Smooth muscle cell (in vitro differentiated cells): ENCODE measurements around the gene PADI2. TPM values are rescaled to one million over a fixed set of nuclear protein-coding genes. Genes with fewer than 3 reads are reported as not detected.

Experiments used
- DNase-seq: peaks from one replicate; lab custom pipeline; 2025; ENCODE audit not compliant: unreplicated experiment; lab: John Stamatoyannopoulos, UW
- H2AFZ ChIP-seq: fragments of 200-600 bp; sonication (generic); 2 replicates; pipeline ENCODE4 v1.6.0; 2016; ENCODE audit warnings: antibody characterized with exemption, low read depth, mild to moderate bottlenecking
- H3F3A ChIP-seq: fragments of 200-600 bp; sonication (generic); 2 replicates; pipeline ENCODE4 v1.6.0; 2017; ENCODE audit warnings: antibody characterized with exemption, low read depth
- H3K27ac ChIP-seq: fragments of 200-600 bp; sonication (generic); 2 replicates; pipeline ENCODE4 v1.5.1; 2016; ENCODE audit warnings: low read depth, mild to moderate bottlenecking
- H3K27me3 ChIP-seq: fragments of 200-600 bp; sonication (generic); 2 replicates; pipeline ENCODE4 v1.6.1; 2016; ENCODE audit warnings: low read depth, mild to moderate bottlenecking
- H3K36me3 ChIP-seq: fragments of 200-600 bp; sonication (generic); 2 replicates; pipeline ENCODE4 v1.5.1; 2016; ENCODE audit warnings: low read depth
- H3K4me1 ChIP-seq: fragments of 200-600 bp; sonication (generic); 2 replicates; pipeline ENCODE4 v1.5.1; 2016; ENCODE audit warnings: low read depth
- H3K4me2 ChIP-seq: fragments of 200-600 bp; sonication (generic); 2 replicates; pipeline ENCODE4 v1.6.0; 2016; ENCODE audit warnings: mild to moderate bottlenecking
- H3K4me3 ChIP-seq: fragments of 200-600 bp; sonication (generic); 2 replicates; pipeline ENCODE4 v1.5.1; 2016; ENCODE audit warnings: mild to moderate bottlenecking
- H3K79me2 ChIP-seq: fragments of 200-600 bp; sonication (generic); 2 replicates; pipeline ENCODE4 v1.6.0; 2016; ENCODE audit warnings: low read depth, mild to moderate bottlenecking
- H3K9ac ChIP-seq: fragments of 200-600 bp; sonication (generic); 2 replicates; pipeline ENCODE4 v1.6.0; 2016; ENCODE audit warnings: low read depth
- H3K9me3 ChIP-seq: fragments of 200-600 bp; sonication (generic); replicated peaks from 2 replicates; pipeline ENCODE4 v1.5.1; 2016; ENCODE audit warnings: low read depth
- H4K20me1 ChIP-seq: fragments of 200-600 bp; sonication (generic); 2 replicates; pipeline ENCODE4 v1.6.0; 2016; ENCODE audit warnings: low read depth
- WGBS: methylation state at CpG from one replicate; pipeline ENCODE4 v1.1.7; 2016; ENCODE audit warnings: low lambda C conversion rate; 5-methylcytosine and 5-hydroxymethylcytosine counted together
- polyA plus RNA-seq: library from polyadenylated mRNA; unstranded; fragments of >200 nt; fragmentation: Nextera tagmentation; extraction: Ambion mirVana; gene quantifications from 2 replicates; pipeline ENCODE4 v1.2.1, GENCODE V29; 2016
- total RNA-seq: library from RNA; depleted of rRNA; stranded (reverse); fragments of >200 nt; gene quantifications from 2 replicates; pipeline ENCODE4 v1.2.3, GENCODE V29; 2014
- TF ChIP-seq, protein P1 (sequence below): fragments of 200-600 bp; sonication (generic); IDR thresholded peaks from 2 replicates; pipeline ENCODE4 v1.5.1; 2017; ENCODE audit warnings: borderline replicate concordance, mild to moderate bottlenecking, antibody characterized with exemption; ENCODE audit not compliant: insufficient read depth, poor library complexity, severe bottlenecking

PADI2 gene
- total and polyA plus RNA-seq, 2 experiments from 2014 or later: not detected

DNA sequence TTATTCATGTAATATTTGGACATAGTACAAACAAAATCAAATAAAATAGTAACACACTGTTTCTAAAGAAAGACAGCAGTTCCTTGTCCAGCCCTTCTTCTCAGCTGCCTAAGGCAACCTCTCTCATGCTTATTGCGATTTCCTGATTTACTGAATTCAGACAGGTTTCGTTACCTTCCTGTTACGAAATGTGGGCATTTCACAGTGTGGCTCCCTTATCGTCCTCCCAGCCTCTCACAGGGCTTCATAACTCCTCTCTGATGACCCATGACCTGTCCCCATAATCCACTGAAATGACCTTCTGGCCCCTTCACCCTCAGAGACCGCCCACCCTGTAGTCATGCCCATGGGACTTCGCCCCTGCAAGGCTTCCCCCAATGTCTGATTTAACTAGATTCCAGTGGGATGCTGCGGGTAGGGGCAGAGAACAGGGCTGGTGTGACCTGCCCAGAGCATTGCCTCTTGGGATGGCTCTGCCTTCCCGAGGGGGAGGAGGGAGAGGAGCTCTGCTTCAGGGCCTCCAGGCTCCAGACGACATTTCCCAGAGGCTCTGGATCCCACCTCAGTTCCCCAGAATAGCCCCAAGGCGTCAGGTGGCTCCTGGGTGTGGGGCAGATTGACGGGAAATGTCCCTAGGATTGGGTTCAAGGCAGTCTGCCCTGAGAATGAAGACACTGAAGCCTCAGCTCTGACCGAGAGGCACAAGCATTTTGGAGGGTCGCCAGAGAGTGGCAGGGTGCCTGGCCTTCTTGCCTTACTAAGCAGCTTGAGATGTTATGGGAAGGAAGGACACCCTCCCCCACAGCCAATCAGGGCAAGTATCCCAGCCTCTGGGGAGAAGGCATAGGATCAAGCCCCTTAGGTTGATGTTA is 20.6 kb downstream of the PADI2 start:
- H3K27ac ChIP-seq: no peak overlapping the region
- no peaks in the 10 kb centered on the region for H3K9me3 ChIP-seq
- no peak overlapping the region for H3K9ac ChIP-seq
- no peak for DNase-seq
- H3K36me3 ChIP-seq: no peaks in the 10 kb centered on the region
- no peak overlapping the region for H2AFZ ChIP-seq
- no peak overlapping the region for H3K4me3 ChIP-seq
- no peaks in the 10 kb centered on the region for H3F3A ChIP-seq
- WGBS: 80% methylated on average over 13 of the region's 13 CpGs
- no peaks in the 10 kb centered on the region for H3K27me3 ChIP-seq
- H3K79me2 ChIP-seq: no peaks in the 10 kb centered on the region
- H3K4me2 ChIP-seq: no peak overlapping the region
- no peaks in the 10 kb centered on the region for H3K4me1 ChIP-seq
- H4K20me1 ChIP-seq: no peaks in the 10 kb centered on the region
- TF ChIP-seq, protein P1, sequence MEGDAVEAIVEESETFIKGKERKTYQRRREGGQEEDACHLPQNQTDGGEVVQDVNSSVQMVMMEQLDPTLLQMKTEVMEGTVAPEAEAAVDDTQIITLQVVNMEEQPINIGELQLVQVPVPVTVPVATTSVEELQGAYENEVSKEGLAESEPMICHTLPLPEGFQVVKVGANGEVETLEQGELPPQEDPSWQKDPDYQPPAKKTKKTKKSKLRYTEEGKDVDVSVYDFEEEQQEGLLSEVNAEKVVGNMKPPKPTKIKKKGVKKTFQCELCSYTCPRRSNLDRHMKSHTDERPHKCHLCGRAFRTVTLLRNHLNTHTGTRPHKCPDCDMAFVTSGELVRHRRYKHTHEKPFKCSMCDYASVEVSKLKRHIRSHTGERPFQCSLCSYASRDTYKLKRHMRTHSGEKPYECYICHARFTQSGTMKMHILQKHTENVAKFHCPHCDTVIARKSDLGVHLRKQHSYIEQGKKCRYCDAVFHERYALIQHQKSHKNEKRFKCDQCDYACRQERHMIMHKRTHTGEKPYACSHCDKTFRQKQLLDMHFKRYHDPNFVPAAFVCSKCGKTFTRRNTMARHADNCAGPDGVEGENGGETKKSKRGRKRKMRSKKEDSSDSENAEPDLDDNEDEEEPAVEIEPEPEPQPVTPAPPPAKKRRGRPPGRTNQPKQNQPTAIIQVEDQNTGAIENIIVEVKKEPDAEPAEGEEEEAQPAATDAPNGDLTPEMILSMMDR: no peak

DNA sequence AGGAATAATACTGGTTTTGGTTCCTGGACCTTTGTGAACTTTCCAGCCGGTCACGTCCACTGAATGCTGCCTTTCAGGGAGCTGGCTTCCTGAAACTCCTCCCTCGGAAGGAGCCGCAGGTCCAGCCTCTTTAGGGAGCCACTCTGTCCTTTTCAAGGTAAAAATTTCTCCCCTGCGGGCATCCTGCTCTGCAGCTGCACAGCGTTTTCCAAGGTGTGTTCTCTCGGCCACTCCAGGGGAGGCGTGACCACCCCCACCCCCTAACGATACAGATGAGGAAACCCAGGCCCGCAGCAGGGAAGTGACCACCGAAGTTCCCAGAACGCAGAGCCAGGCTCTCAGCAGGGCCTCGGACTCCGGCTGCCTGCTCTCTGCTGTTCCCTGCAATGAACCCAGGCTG is 21.5 kb downstream of the PADI2 start:
- Histone ChIP-seq H4K20me1 (no peaks in the 10 kb centered on the region), H3K4me1 (no peaks in the 10 kb centered on the region), H3F3A (no peaks in the 10 kb centered on the region), H3K27me3 (no peaks in the 10 kb centered on the region), H3K4me2 (no peak overlapping the region), H3K79me2 (no peaks in the 10 kb centered on the region), H3K9me3 (no peaks in the 10 kb centered on the region), H3K36me3 (no peaks in the 10 kb centered on the region), H3K27ac (no peak overlapping the region), H2AFZ (no peak overlapping the region), H3K4me3 (no peak overlapping the region), H3K9ac (no peak overlapping the region)
- DNase-seq: no peak
- TF ChIP-seq, protein P1: no peak
- WGBS: 78% methylated on average over 14 of the region's 14 CpGs

DNA sequence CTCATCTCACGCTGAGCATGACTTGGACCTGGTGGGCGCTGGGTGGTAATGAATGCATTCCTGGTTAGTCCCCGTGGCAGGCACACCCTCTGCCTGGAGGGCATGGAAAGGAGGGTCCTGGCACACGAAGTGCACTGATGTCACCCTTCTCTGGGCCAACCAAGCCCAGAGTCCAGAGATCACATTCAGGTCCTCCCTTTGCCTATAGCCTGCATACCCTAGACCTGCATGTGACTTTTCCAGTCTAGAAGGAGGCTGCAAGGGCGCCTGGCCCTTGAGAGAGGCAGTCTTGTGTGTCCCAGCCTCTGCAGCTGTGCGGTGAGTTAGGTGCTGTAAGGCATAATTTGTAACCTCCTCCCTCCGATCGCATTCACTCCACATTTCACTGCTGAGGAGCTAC is 22.1 kb downstream of the PADI2 start:
- Histone ChIP-seq H3K27ac (no peak overlapping the region), H3K4me1 (no peaks in the 10 kb centered on the region), H3F3A (no peaks in the 10 kb centered on the region), H3K27me3 (no peaks in the 10 kb centered on the region), H3K4me3 (no peak overlapping the region), H3K9me3 (no peaks in the 10 kb centered on the region), H3K9ac (no peak overlapping the region), H3K79me2 (no peaks in the 10 kb centered on the region), H3K4me2 (no peak overlapping the region), H2AFZ (no peak overlapping the region), H4K20me1 (no peaks in the 10 kb centered on the region), H3K36me3 (no peaks in the 10 kb centered on the region)
- TF ChIP-seq, protein P1: no peak
- 90% methylated on average over 8 of the region's 8 CpGs for WGBS
- DNase-seq: no peak

DNA sequence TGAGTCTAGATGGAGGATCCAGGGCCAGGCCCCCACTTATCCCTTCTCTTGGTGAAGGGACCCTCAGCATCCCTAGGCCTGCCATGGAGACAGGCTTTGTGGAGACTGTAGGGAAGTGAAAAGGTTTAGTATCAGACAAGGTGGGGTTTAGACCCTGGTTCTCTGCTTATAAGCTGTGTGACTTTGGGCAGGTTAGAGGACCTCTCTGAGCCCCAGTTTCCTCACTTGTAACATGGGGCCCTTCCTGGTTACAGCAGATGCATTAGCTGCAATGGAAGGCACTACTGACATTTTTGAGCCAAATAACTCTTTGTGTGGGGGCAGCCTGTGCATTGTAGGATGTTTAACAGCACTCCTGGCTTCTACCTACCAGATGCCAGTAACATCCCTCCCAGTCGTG is 22.7 kb downstream of the PADI2 start:
- Histone ChIP-seq H3K36me3 (no peaks in the 10 kb centered on the region), H3K4me2 (no peak overlapping the region), H3K9ac (no peak overlapping the region), H3F3A (no peaks in the 10 kb centered on the region), H2AFZ (no peak overlapping the region), H3K4me1 (no peaks in the 10 kb centered on the region), H3K79me2 (no peaks in the 10 kb centered on the region), H3K4me3 (no peak overlapping the region), H4K20me1 (no peaks in the 10 kb centered on the region), H3K27me3 (no peaks in the 10 kb centered on the region), H3K27ac (no peak overlapping the region), H3K9me3 (no peaks in the 10 kb centered on the region)
- DNase-seq: no peak
- TF ChIP-seq, protein P1: no peak
- 87% methylated on average over 1 of the region's 1 CpG for WGBS
